ENCODE measurements around the gene EPHA8. TPM values are rescaled to one million over a fixed set of nuclear protein-coding genes. Genes with fewer than 3 reads are reported as not detected.

EPHA8 gene
- polyA plus RNA-seq (2013, experiment 1 of 2) = 1.6 TPM
- 2.3 TPM for polyA plus RNA-seq (2013, experiment 2 of 2)

GRCh38 chr1:22562584-22563583 is at the start of gene EPHA8:
Gene EPHA8, plus strand, starts transcription at chr1:22563489. Its CDS starts 147 bp downstream, at chr1:22563636.
- WGBS = 10% methylated on average over 81 of the region's 81 CpGs
- no peaks in the 10 kb centered on the region for H3K9me3 ChIP-seq (ENCODE audit: insufficient read depth, low read depth, low read length)
- H3K27me3 ChIP-seq (ENCODE audit: insufficient read depth, low read length) = peaks cover 58% of the 10 kb centered on the region
- peak within 1 kb of the TSS; percentile 51 for H3K4me3 ChIP-seq (ENCODE audit: low read length)
- H3K27ac ChIP-seq (ENCODE audit: low read depth, low read length) = no peak within 1 kb of the TSS
- H3K4me1 ChIP-seq (ENCODE audit: insufficient read depth, low read length) = no peaks in the 10 kb centered on the region
- no peak within 1 kb of the TSS for H3K9ac ChIP-seq (ENCODE audit: low read depth, low read length)
- H3K36me3 ChIP-seq (ENCODE audit: insufficient read depth, low read length) = no peaks in the 10 kb centered on the region

GRCh38 chr1:22516906-22517571 is 46.2 kb upstream of the EPHA8 start:
- Histone ChIP-seq H3K4me3 (ENCODE audit: low read length) (no peak overlapping the region), H3K9ac (ENCODE audit: low read depth, low read length) (no peak overlapping the region), H3K27ac (ENCODE audit: low read depth, low read length) (no peak overlapping the region), H3K27me3 (ENCODE audit: insufficient read depth, low read length) (no peaks in the 10 kb centered on the region), H3K9me3 (ENCODE audit: insufficient read depth, low read depth, low read length) (no peaks in the 10 kb centered on the region), H3K36me3 (ENCODE audit: insufficient read depth, low read length) (peaks cover 90% of the 10 kb centered on the region), H3K4me1 (ENCODE audit: insufficient read depth, low read length) (no peaks in the 10 kb centered on the region)
- 96% methylated on average over 16 of the region's 16 CpGs for WGBS

- no peaks in the 10 kb centered on the region for H3K27me3 ChIP-seq (ENCODE audit: insufficient read depth, low read length)
- no peak overlapping the region for H3K9ac ChIP-seq (ENCODE audit: low read depth, low read length)
- H3K36me3 ChIP-seq (ENCODE audit: insufficient read depth, low read length) = peaks cover 87% of the 10 kb centered on the region
- H3K4me1 ChIP-seq (ENCODE audit: insufficient read depth, low read length) = no peaks in the 10 kb centered on the region
- WGBS = 94% methylated on average over 7 of the region's 7 CpGs
- no peaks in the 10 kb centered on the region for H3K9me3 ChIP-seq (ENCODE audit: insufficient read depth, low read depth, low read length)
- no peak overlapping the region for H3K4me3 ChIP-seq (ENCODE audit: low read length)
- no peak overlapping the region for H3K27ac ChIP-seq (ENCODE audit: low read depth, low read length)
Observed at GRCh38 chr1:22517956-22518355, 45.3 kb upstream of the EPHA8 start.

GRCh38 chr1:22518379-22518778 is 44.9 kb upstream of the EPHA8 start:
- no peaks in the 10 kb centered on the region for H3K9me3 ChIP-seq (ENCODE audit: insufficient read depth, low read depth, low read length)
- no peaks in the 10 kb centered on the region for H3K27me3 ChIP-seq (ENCODE audit: insufficient read depth, low read length)
- no peaks in the 10 kb centered on the region for H3K4me1 ChIP-seq (ENCODE audit: insufficient read depth, low read length)
- H3K36me3 ChIP-seq (ENCODE audit: insufficient read depth, low read length) = peaks cover 87% of the 10 kb centered on the region
- WGBS = 98% methylated on average over 3 of the region's 3 CpGs
- H3K4me3 ChIP-seq (ENCODE audit: low read length) = no peak overlapping the region
- no peak overlapping the region for H3K9ac ChIP-seq (ENCODE audit: low read depth, low read length)
- H3K27ac ChIP-seq (ENCODE audit: low read depth, low read length) = no peak overlapping the region

- Histone ChIP-seq H3K9me3 (ENCODE audit: insufficient read depth, low read depth, low read length) (no peaks in the 10 kb centered on the region), H3K4me1 (ENCODE audit: insufficient read depth, low read length) (no peaks in the 10 kb centered on the region), H3K9ac (ENCODE audit: low read depth, low read length) (no peak overlapping the region), H3K36me3 (ENCODE audit: insufficient read depth, low read length) (peaks cover 84% of the 10 kb centered on the region), H3K4me3 (ENCODE audit: low read length) (no peak overlapping the region), H3K27me3 (ENCODE audit: insufficient read depth, low read length) (no peaks in the 10 kb centered on the region), H3K27ac (ENCODE audit: low read depth, low read length) (no peak overlapping the region)
- 93% methylated on average over 9 of the region's 9 CpGs for WGBS
Observed at GRCh38 chr1:22520871-22521270, 42.4 kb upstream of the EPHA8 start.

- Histone ChIP-seq H3K27ac (ENCODE audit: low read depth, low read length) (no peak overlapping the region), H3K36me3 (ENCODE audit: insufficient read depth, low read length) (peaks cover 84% of the 10 kb centered on the region), H3K9ac (ENCODE audit: low read depth, low read length) (no peak overlapping the region), H3K9me3 (ENCODE audit: insufficient read depth, low read depth, low read length) (no peaks in the 10 kb centered on the region), H3K4me3 (ENCODE audit: low read length) (no peak overlapping the region), H3K4me1 (ENCODE audit: insufficient read depth, low read length) (no peaks in the 10 kb centered on the region), H3K27me3 (ENCODE audit: insufficient read depth, low read length) (no peaks in the 10 kb centered on the region)
- 98% methylated on average over 4 of the region's 4 CpGs for WGBS
Observed at GRCh38 chr1:22521692-22522091, 41.6 kb upstream of the EPHA8 start.

- Histone ChIP-seq H3K36me3 (ENCODE audit: insufficient read depth, low read length) (peaks cover 78% of the 10 kb centered on the region), H3K4me1 (ENCODE audit: insufficient read depth, low read length) (no peaks in the 10 kb centered on the region), H3K27me3 (ENCODE audit: insufficient read depth, low read length) (no peaks in the 10 kb centered on the region), H3K4me3 (ENCODE audit: low read length) (no peak overlapping the region), H3K9ac (ENCODE audit: low read depth, low read length) (no peak overlapping the region), H3K27ac (ENCODE audit: low read depth, low read length) (no peak overlapping the region), H3K9me3 (ENCODE audit: insufficient read depth, low read depth, low read length) (no peaks in the 10 kb centered on the region)
- 94% methylated on average over 7 of the region's 7 CpGs for WGBS
Observed at GRCh38 chr1:22522221-22522743, 41.0 kb upstream of the EPHA8 start.

- Histone ChIP-seq H3K27ac (ENCODE audit: low read depth, low read length) (no peak overlapping the region), H3K27me3 (ENCODE audit: insufficient read depth, low read length) (no peaks in the 10 kb centered on the region), H3K9ac (ENCODE audit: low read depth, low read length) (no peak overlapping the region), H3K4me1 (ENCODE audit: insufficient read depth, low read length) (no peaks in the 10 kb centered on the region), H3K36me3 (ENCODE audit: insufficient read depth, low read length) (peaks cover 56% of the 10 kb centered on the region), H3K9me3 (ENCODE audit: insufficient read depth, low read depth, low read length) (no peaks in the 10 kb centered on the region), H3K4me3 (ENCODE audit: low read length) (no peak overlapping the region)
- 95% methylated on average over 5 of the region's 5 CpGs for WGBS
Observed at GRCh38 chr1:22524481-22524880, 38.8 kb upstream of the EPHA8 start.

GRCh38 chr1:22525211-22525610 is 38.1 kb upstream of the EPHA8 start:
- H3K9ac ChIP-seq (ENCODE audit: low read depth, low read length) = no peak overlapping the region
- no peak overlapping the region for H3K27ac ChIP-seq (ENCODE audit: low read depth, low read length)
- H3K36me3 ChIP-seq (ENCODE audit: insufficient read depth, low read length) = peaks cover 49% of the 10 kb centered on the region
- H3K4me1 ChIP-seq (ENCODE audit: insufficient read depth, low read length) = no peaks in the 10 kb centered on the region
- 91% methylated on average over 3 of the region's 3 CpGs for WGBS
- no peaks in the 10 kb centered on the region for H3K27me3 ChIP-seq (ENCODE audit: insufficient read depth, low read length)
- H3K4me3 ChIP-seq (ENCODE audit: low read length) = no peak overlapping the region
- no peaks in the 10 kb centered on the region for H3K9me3 ChIP-seq (ENCODE audit: insufficient read depth, low read depth, low read length)

- WGBS = 95% methylated on average over 11 of the region's 11 CpGs
- Histone ChIP-seq H3K4me3 (ENCODE audit: low read length) (no peak overlapping the region), H3K9me3 (ENCODE audit: insufficient read depth, low read depth, low read length) (no peaks in the 10 kb centered on the region), H3K36me3 (ENCODE audit: insufficient read depth, low read length) (peaks cover 45% of the 10 kb centered on the region), H3K27ac (ENCODE audit: low read depth, low read length) (no peak overlapping the region), H3K4me1 (ENCODE audit: insufficient read depth, low read length) (no peaks in the 10 kb centered on the region), H3K27me3 (ENCODE audit: insufficient read depth, low read length) (no peaks in the 10 kb centered on the region), H3K9ac (ENCODE audit: low read depth, low read length) (no peak overlapping the region)
Observed at GRCh38 chr1:22525646-22526045, 37.6 kb upstream of the EPHA8 start.

GRCh38 chr1:22526098-22526497 is 37.2 kb upstream of the EPHA8 start:
- Histone ChIP-seq H3K9ac (ENCODE audit: low read depth, low read length) (no peak overlapping the region), H3K4me3 (ENCODE audit: low read length) (no peak overlapping the region), H3K4me1 (ENCODE audit: insufficient read depth, low read length) (no peaks in the 10 kb centered on the region), H3K36me3 (ENCODE audit: insufficient read depth, low read length) (peaks cover 40% of the 10 kb centered on the region), H3K27ac (ENCODE audit: low read depth, low read length) (no peak overlapping the region), H3K9me3 (ENCODE audit: insufficient read depth, low read depth, low read length) (no peaks in the 10 kb centered on the region), H3K27me3 (ENCODE audit: insufficient read depth, low read length) (no peaks in the 10 kb centered on the region)
- 87% methylated on average over 11 of the region's 11 CpGs for WGBS
